IMR-90 (cell line): ENCODE measurements around the gene SPON1. TPM values are rescaled to one million over a fixed set of nuclear protein-coding genes. Genes with fewer than 3 reads are reported as not detected.
"Not testable (repeated sequence)": the region's sequence is repeated elsewhere in the genome, so short reads cannot be mapped to it uniquely, and the experiment has no call there.

Experiments used
- ATAC-seq: fragments of 200-7000 bp; cut with Tn5 transposase; 2 replicates; pipeline ENCODE4 v1.9.1; 2020; ENCODE audit warnings: low read depth, mild to moderate bottlenecking, moderate library complexity
- BruUV-seq: library from RNA; stranded (reverse); fragments of 400-500 nt; replicated peaks from 2 replicates; lab custom pipeline; 2021; lab: Mats Ljungman, UMichigan
- CTCF ChIA-PET: fragments of 300-600 bp; formaldehyde crosslinking; extraction: SDS; loops from one replicate; lab custom pipeline; 2021; ENCODE audit warnings: antibody characterized with exemption; lab: Yijun Ruan, JAX
- POLR2A ChIA-PET: fragments of 300-600 bp; sonication (Branson Sonifier 250); formaldehyde crosslinking; loops from one replicate; lab custom pipeline; 2022; ENCODE audit warnings: antibody characterized with exemption; ENCODE audit not compliant: unreplicated experiment; lab: Charles Lee
- DNase-seq: peaks from one replicate; pipeline ENCODE4 v3.0.0; 2013
- H2AFZ ChIP-seq: replicated peaks from 2 replicates; pipeline ENCODE3; 2013; ENCODE audit warnings: low read length, mild to moderate bottlenecking; ENCODE audit not compliant: poor library complexity
- H2AK5ac ChIP-seq: 2 replicates; pipeline ENCODE4 v1.6.1; 2013; ENCODE audit warnings: low read depth, low read length, inconsistent platforms
- H2AK9ac ChIP-seq: replicated peaks from 2 replicates; pipeline ENCODE3; 2013; ENCODE audit warnings: mild to moderate bottlenecking, low read depth, low read length, moderate library complexity; ENCODE audit not compliant: poor library complexity
- H2BK120ac ChIP-seq: 2 replicates; pipeline ENCODE4 v1.6.1; 2013; ENCODE audit warnings: low read depth, low read length, inconsistent platforms
- H2BK15ac ChIP-seq: 3 replicates; pipeline ENCODE4 v1.6.1; 2013; ENCODE audit warnings: low read depth, low read length, inconsistent platforms
- H2BK20ac ChIP-seq: 2 replicates; pipeline ENCODE4 v1.6.1; 2013; ENCODE audit warnings: low read depth, mild to moderate bottlenecking, inconsistent platforms, low read length, moderate library complexity
- H2BK5ac ChIP-seq: 2 replicates; pipeline ENCODE4 v1.6.1; 2013; ENCODE audit warnings: mild to moderate bottlenecking, low read depth, low read length, inconsistent platforms; ENCODE audit not compliant: poor library complexity, severe bottlenecking
- H3K14ac ChIP-seq: replicated peaks from 2 replicates; pipeline ENCODE4 v1.6.1; 2013; ENCODE audit warnings: low read depth, low read length, inconsistent platforms
- H3K18ac ChIP-seq: 2 replicates; pipeline ENCODE4 v1.6.1; 2013; ENCODE audit warnings: low read depth, low read length, control low read depth
- H3K23ac ChIP-seq: 2 replicates; pipeline ENCODE4 v1.6.1; 2013; ENCODE audit warnings: low read depth, low read length, inconsistent platforms
- H3K27ac ChIP-seq: 2 replicates; pipeline ENCODE4 v1.5.1; 2013; ENCODE audit warnings: mild to moderate bottlenecking, control low read depth, low read length; ENCODE audit not compliant: insufficient read depth
- H3K27me3 ChIP-seq: 2 replicates; pipeline ENCODE4 v1.6.1; 2013; ENCODE audit warnings: low read length; ENCODE audit not compliant: control insufficient read depth, insufficient read depth
- H3K36me3 ChIP-seq: 2 replicates; pipeline ENCODE4 v1.6.1; 2013; ENCODE audit warnings: low read length, mixed read lengths; ENCODE audit not compliant: control insufficient read depth, insufficient read depth
- H3K4ac ChIP-seq: 2 replicates; pipeline ENCODE4 v1.6.1; 2013; ENCODE audit warnings: low read depth, low read length, inconsistent platforms
- H3K4me1 ChIP-seq: 2 replicates; pipeline ENCODE4 v1.6.1; 2013; ENCODE audit warnings: low read length, mixed read lengths; ENCODE audit not compliant: control insufficient read depth, insufficient read depth
- H3K4me2 ChIP-seq: 2 replicates; pipeline ENCODE4 v1.6.1; 2013; ENCODE audit warnings: low read depth, mild to moderate bottlenecking, control low read depth, low read length, moderate library complexity
- H3K4me3 ChIP-seq: 2 replicates; pipeline ENCODE4 v1.5.1; 2013; ENCODE audit warnings: low read depth, mild to moderate bottlenecking, control low read depth, low read length, moderate library complexity; ENCODE audit not compliant: insufficient read depth
- H3K56ac ChIP-seq: 2 replicates; pipeline ENCODE4 v1.6.1; 2013; ENCODE audit warnings: low read length, inconsistent platforms; ENCODE audit not compliant: insufficient read depth; ENCODE audit errors: extremely low read depth
- H3K79me1 ChIP-seq, 2 experiments: 2 replicates each; pipeline ENCODE4 v1.6.1; 2013; ENCODE audit warnings: low read length in 2 of 2, inconsistent platforms in 1 of 2, low read depth in 1 of 2
- H3K9ac ChIP-seq: 2 replicates; pipeline ENCODE4 v1.6.1; 2013; ENCODE audit warnings: low read depth, low read length, control low read depth
- H3K9me1 ChIP-seq: 2 replicates; pipeline ENCODE4 v1.6.1; 2013; ENCODE audit warnings: low read length, inconsistent platforms; ENCODE audit not compliant: insufficient read depth
- H3K9me3 ChIP-seq: 2 replicates; pipeline ENCODE4 v1.6.1; 2013; ENCODE audit warnings: low read length; ENCODE audit not compliant: control insufficient read depth, insufficient read depth
- H4K20me1 ChIP-seq: 2 replicates; pipeline ENCODE4 v1.6.1; 2013; ENCODE audit warnings: low read length, inconsistent platforms; ENCODE audit not compliant: insufficient read depth
- H4K5ac ChIP-seq: 2 replicates; pipeline ENCODE4 v1.6.1; 2013; ENCODE audit warnings: mild to moderate bottlenecking, low read depth, low read length, control low read depth
- H4K8ac ChIP-seq, 2 experiments: 2 replicates each; pipeline ENCODE4 v1.6.1; 2013; ENCODE audit warnings: low read depth in 2 of 2, low read length in 2 of 2, control low read depth in 1 of 2, inconsistent platforms in 1 of 2
- H4K91ac ChIP-seq: 2 replicates; pipeline ENCODE4 v1.6.1; 2013; ENCODE audit warnings: low read depth, low read length, inconsistent platforms; ENCODE audit not compliant: insufficient read depth
- WGBS, 2 experiments: methylation state at CpG; one replicate each; pipeline versions ENCODE4 v1.1.5 to v1.1.7; 2013; ENCODE audit warnings: missing lambda C conversion rate in 2 of 2; ENCODE audit not compliant: insufficient read length in 1 of 2; ENCODE audit errors: extremely low coverage in 2 of 2; 5-methylcytosine and 5-hydroxymethylcytosine counted together
- dilution Hi-C: fragments of 300-500 bp; cut with HindIII; formaldehyde crosslinking; loops from one replicate; pipeline ENCODE4 v1.14.3; 2018; ENCODE audit warnings: low sequenced_read_pairs; ENCODE audit not compliant: unreplicated experiment
- in situ Hi-C: fragments of 300-500 bp; cut with MboI; formaldehyde crosslinking; loops from 3 replicates; pipeline ENCODE4 v1.14.3; 2019; ENCODE audit warnings: low sequenced_read_pairs, inconsistent platforms, mixed read lengths
- intact Hi-C: fragments of 100-400 bp; cut with micrococcal nuclease; formaldehyde crosslinking; loops from 2 replicates; pipeline ENCODE4 v1.10.0; 2022
- polyA plus RNA-seq, 3 experiments: library from polyadenylated mRNA; depleted of rRNA; stranded (reverse); fragments of >200 nt; gene quantifications; 2 replicates each; pipeline ENCODE4 v1.2.3, GENCODE V29; 2012; ENCODE audit warnings: low replicate concordance in 1 of 3
- total RNA-seq: library from RNA; depleted of rRNA; stranded (reverse); fragments of >200 nt; gene quantifications from 2 replicates; pipeline ENCODE4 v1.2.3, GENCODE V29; 2012

The SPON1 gene
- total and polyA plus RNA-seq, 2 of the 4 experiments (the other 2 are of a cell fraction), result 0.62 to 0.72 TPM

DNA sequence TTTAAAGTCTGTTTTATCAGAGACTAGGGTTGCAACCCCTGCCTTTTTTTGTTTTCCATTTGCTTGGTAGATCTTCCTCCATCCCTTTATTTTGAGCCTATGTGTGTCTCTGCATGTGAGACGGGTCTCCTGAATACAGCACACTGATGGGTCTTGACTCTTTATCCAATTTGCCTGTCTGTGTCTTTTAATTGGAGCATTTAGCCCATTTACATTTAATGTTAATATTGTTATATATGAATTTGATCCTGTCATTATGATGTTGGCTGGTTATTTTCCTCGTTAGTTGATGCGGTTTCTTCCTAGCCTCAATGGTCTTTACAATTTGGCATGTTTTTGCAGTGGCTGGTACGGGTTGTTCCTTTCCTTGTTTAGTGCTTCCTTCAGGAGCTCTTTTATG, 25.4 kb upstream of the SPON1 start:
- intact Hi-C loops, CTCF ChIA-PET, BruUV-seq, H3K27me3 ChIP-seq, H3K18ac ChIP-seq, H3K4me3 ChIP-seq, DNase-seq, dilution Hi-C loops, H3K27ac ChIP-seq, ATAC-seq, H3K23ac ChIP-seq, H3K4me2 ChIP-seq, POLR2A ChIA-PET, H3K4ac ChIP-seq, H2BK120ac ChIP-seq, H2AK9ac ChIP-seq, H2AK5ac ChIP-seq, H3K9ac ChIP-seq, H2BK5ac ChIP-seq, H2BK20ac ChIP-seq, H3K14ac ChIP-seq, H3K4me1 ChIP-seq, H3K36me3 ChIP-seq, H4K5ac ChIP-seq, H3K9me1 ChIP-seq, H4K20me1 ChIP-seq, H4K91ac ChIP-seq, H3K56ac ChIP-seq, in situ Hi-C loops, H4K8ac ChIP-seq, H2AFZ ChIP-seq, H3K79me1 ChIP-seq, H3K9me3 ChIP-seq, H2BK15ac ChIP-seq: not testable (repeated sequence)
- no CpG with 5 or more reads among the region's 4 CpGs for WGBS, 2 experiments

DNA sequence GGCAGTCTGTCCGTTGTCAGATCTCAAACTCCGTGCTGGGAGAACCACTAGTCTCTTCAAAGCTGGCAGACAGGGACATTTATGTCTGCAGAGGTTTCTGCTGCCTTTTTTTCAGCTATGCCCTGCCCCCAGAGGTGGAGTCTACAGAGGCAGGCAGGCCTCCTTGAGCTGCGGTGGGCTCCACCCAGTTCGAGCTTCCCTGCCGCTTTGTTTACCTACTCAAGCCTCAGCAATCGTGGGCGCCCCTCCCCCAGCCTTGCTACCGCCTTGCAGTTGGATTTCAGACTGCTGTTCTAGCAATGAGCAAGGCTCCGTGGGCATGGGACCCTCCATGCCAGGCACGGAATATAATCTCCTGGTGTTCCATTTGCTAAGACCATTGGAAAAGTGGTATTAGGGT, 23.7 kb upstream of the SPON1 start:
- H2AK9ac ChIP-seq, H4K5ac ChIP-seq, CTCF ChIA-PET, dilution Hi-C loops, H3K27me3 ChIP-seq, H2AK5ac ChIP-seq, H3K36me3 ChIP-seq, H3K4me3 ChIP-seq, H4K91ac ChIP-seq, H3K18ac ChIP-seq, H2BK20ac ChIP-seq, H3K4me2 ChIP-seq, H4K20me1 ChIP-seq, DNase-seq, H3K23ac ChIP-seq, POLR2A ChIA-PET, in situ Hi-C loops, H3K14ac ChIP-seq, BruUV-seq, H2BK120ac ChIP-seq, H3K27ac ChIP-seq, H3K9ac ChIP-seq, H3K9me3 ChIP-seq, H4K8ac ChIP-seq, H3K4me1 ChIP-seq, H3K56ac ChIP-seq, H3K9me1 ChIP-seq, intact Hi-C loops, H2BK5ac ChIP-seq, H2AFZ ChIP-seq, H2BK15ac ChIP-seq, ATAC-seq, H3K79me1 ChIP-seq, H3K4ac ChIP-seq: not testable (repeated sequence)
- 60% methylated on average over 1 of the region's 10 CpGs; no CpG with 5 or more reads in 1 of the 2 experiments for WGBS, 2 experiments
